ENCODE data around the gene SOCS6. TPM values are rescaled to one million over a fixed set of nuclear protein-coding genes. Genes with fewer than 3 reads are reported as not detected.
A peak's percentile ranks its signal among the peaks of the same experiment; 100 is the strongest.

SOCS6 gene
- polyA plus RNA-seq, 3 donors = 29.7 to 32.8 (median 30.2) TPM

- DNase-seq (ENCODE audit: extremely low read depth in 1 of 11, low read depth in 9 of 11, low spot score in 4 of 11) = no peak
Measured at GRCh38 chr18:70370762-70371733, 82.2 kb downstream of the SOCS6 start.

- DNase-seq (ENCODE audit: extremely low read depth in 1 of 11, low read depth in 9 of 11, low spot score in 4 of 11) = no peak
Measured at GRCh38 chr18:70371908-70372307, 83.1 kb downstream of the SOCS6 start.

GRCh38 chr18:70372450-70373041, 83.7 kb downstream of the SOCS6 start:
- no peak for DNase-seq (ENCODE audit: extremely low read depth in 1 of 11, low read depth in 9 of 11, low spot score in 4 of 11)

GRCh38 chr18:70373042-70373519, 84.2 kb downstream of the SOCS6 start:
- DNase-seq (ENCODE audit: extremely low read depth in 1 of 11, low read depth in 9 of 11, low spot score in 4 of 11) = no peak

- no peak for DNase-seq (ENCODE audit: extremely low read depth in 1 of 11, low read depth in 9 of 11, low spot score in 4 of 11)
Measured at GRCh38 chr18:70374154-70374553, 85.3 kb downstream of the SOCS6 start.

GRCh38 chr18:70376137-70376913, 87.5 kb downstream of the SOCS6 start:
- no peak for DNase-seq (ENCODE audit: extremely low read depth in 1 of 11, low read depth in 9 of 11, low spot score in 4 of 11)

GRCh38 chr18:70376914-70377258, 88.0 kb downstream of the SOCS6 start:
- DNase-seq (ENCODE audit: extremely low read depth in 1 of 11, low read depth in 9 of 11, low spot score in 4 of 11) = peak in 10 of 11 donors; percentile 6 to 79 (median 40)

- peak in 9 of 11 donors; percentile 10 to 51 (median 33) for DNase-seq (ENCODE audit: extremely low read depth in 1 of 11, low read depth in 9 of 11, low spot score in 4 of 11)
Measured at GRCh38 chr18:70377317-70377799, 88.5 kb downstream of the SOCS6 start.

- DNase-seq (ENCODE audit: extremely low read depth in 1 of 11, low read depth in 9 of 11, low spot score in 4 of 11) = no peak
Measured at GRCh38 chr18:70377857-70378701, 89.2 kb downstream of the SOCS6 start.

Other genes with a start within 250 kb of the SOCS6 start
- 10 to 100 TPM; 16.6 to 20.6 (median 19.1) TPM for gene RTTN, start 83.4 kb upstream of the SOCS6 start, polyA plus RNA-seq (ENCODE audit: insufficient read length in 3 of 3)